Muscle layer of colon (tissue), 2 donors: Measurements from ENCODE around the gene SLC19A2.

Experiments
- H3K27ac ChIP-seq: one replicate; pipeline ENCODE4 v1.7.0; 2013; ENCODE audit warnings: low read depth, mild to moderate bottlenecking, low read length, moderate library complexity
- H3K27me3 ChIP-seq, 2 donors: one replicate each; pipeline ENCODE4 v1.7.0; 2013; ENCODE audit warnings: low read length in 2 of 2, mild to moderate bottlenecking in 2 of 2; ENCODE audit not compliant: insufficient read depth in 2 of 2, control insufficient read depth in 1 of 2
- H3K36me3 ChIP-seq: one replicate; pipeline ENCODE4 v1.7.0; 2013; ENCODE audit warnings: mild to moderate bottlenecking, low read length; ENCODE audit not compliant: insufficient read depth
- H3K4me1 ChIP-seq: one replicate; pipeline ENCODE4 v1.7.0; 2013; ENCODE audit warnings: mild to moderate bottlenecking, low read length; ENCODE audit not compliant: insufficient read depth
- H3K4me3 ChIP-seq, 2 donors: one replicate each; pipeline ENCODE4 v1.7.0; 2013; ENCODE audit warnings: low read length in 2 of 2, low read depth in 1 of 2, mild to moderate bottlenecking in 1 of 2, moderate library complexity in 1 of 2
- H3K9ac ChIP-seq: one replicate; pipeline ENCODE4 v1.7.0; 2013; ENCODE audit warnings: low read length
- H3K9me3 ChIP-seq: one replicate; pipeline ENCODE4 v1.7.0; 2013; ENCODE audit warnings: mild to moderate bottlenecking, low read length
- donor health status: abdominal sarcoma.
- donor health status: Adenocarcinoma of cecum.

The SLC19A2 gene

DNA sequence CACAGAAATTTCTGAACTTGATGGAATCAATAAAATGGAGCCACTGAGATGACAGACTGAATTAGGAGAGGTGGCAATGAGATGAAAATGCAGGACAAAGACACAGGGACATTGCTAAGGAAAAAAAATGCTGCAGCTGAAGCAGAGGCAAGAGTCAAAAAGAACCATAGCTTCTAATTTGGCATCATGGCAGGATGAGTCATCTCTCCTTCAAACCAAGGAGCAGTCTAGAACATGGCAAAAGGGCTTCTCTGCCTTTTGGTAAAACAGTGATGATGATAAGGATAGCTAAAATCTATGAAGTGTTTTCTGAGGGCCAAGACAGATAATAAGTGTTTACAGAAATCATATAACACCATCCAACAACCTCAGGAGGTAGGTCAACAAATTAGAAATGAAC is 16.8 kb downstream of the SLC19A2 start:
- no peaks in the 10 kb centered on the region for H3K27me3 ChIP-seq
- no peak overlapping the region for H3K4me3 ChIP-seq
- H3K9me3 ChIP-seq, result no peaks in the 10 kb centered on the region
- no peak overlapping the region for H3K27ac ChIP-seq
- no peaks in the 10 kb centered on the region for H3K4me1 ChIP-seq
- H3K9ac ChIP-seq, result no peak overlapping the region
- no peaks in the 10 kb centered on the region for H3K36me3 ChIP-seq

DNA sequence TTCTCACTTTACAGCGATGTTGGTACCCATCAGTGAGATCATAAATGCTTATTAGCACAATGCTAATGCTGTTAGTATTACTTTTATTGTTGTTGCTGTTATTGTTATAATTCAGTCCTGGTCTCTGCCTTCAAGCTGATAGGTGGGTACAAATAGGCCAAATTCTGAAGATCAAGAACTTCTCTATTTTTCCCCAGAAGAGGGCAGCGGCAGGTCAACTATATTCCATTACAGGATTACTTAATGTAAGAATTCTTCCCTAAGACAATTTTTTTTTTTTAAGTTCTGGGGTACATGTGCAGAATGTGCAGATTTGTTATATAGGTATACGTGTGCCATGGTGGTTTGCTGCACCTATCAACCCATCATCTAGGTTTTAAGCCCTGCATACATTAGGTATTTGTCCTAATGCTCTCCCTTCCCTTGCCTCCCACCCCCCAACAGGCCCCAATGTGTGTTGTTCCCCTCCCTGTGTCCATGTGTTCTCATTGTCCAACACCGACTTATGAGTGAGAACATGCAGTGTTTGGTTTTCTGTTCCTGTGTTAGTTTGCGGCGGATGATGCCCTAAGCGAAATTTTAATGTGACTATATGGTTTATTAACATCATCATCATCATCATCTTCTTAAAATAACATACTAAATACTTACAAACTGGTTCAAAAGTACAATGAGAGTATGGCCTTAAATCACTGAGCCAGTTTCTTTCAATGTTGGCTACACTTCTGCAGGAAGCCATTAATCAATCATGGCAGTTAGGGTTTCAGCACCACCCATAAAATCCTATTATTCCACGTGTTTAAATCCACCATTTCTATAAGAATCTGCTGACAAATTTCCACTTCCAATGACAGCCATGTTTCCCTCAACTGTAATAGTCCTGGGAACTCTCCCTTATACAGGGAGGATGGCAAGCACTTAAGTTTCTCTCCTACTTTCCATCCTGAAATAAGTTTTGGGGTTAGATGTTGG is 19.2 kb downstream of the SLC19A2 start:
- Histone ChIP-seq H3K36me3 (no peaks in the 10 kb centered on the region), H3K9ac (no peak overlapping the region), H3K27ac (no peak overlapping the region), H3K9me3 (no peaks in the 10 kb centered on the region), H3K4me3 (no peak overlapping the region), H3K27me3 (no peaks in the 10 kb centered on the region), H3K4me1 (no peaks in the 10 kb centered on the region)

DNA sequence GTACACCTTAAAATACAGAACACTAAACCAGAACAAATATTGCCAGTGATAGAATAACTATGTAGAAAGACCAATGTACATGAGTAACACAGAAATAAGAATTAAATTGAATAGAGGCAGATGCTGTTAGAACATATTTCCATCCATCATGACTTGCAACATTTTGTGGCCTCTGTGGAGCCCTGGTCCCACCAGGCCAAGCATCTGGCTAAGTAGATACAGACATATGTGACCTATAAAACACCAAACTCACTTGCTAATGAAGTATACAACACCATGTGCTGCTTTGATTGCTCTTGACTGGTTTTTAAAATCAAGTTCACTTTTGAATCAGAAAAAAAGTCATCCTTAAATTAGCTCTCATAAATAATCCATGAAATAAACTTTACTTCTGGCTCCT is 20.5 kb downstream of the SLC19A2 start:
- H3K4me1 ChIP-seq, result peaks cover 6% of the 10 kb centered on the region
- H3K9ac ChIP-seq, result no peak overlapping the region
- no peaks in the 10 kb centered on the region for H3K9me3 ChIP-seq
- H3K27me3 ChIP-seq, result peaks cover 0 to 4% of the 10 kb centered on the region in 2 donors
- no peak overlapping the region for H3K4me3 ChIP-seq
- no peaks in the 10 kb centered on the region for H3K36me3 ChIP-seq
- H3K27ac ChIP-seq, result no peak overlapping the region

DNA sequence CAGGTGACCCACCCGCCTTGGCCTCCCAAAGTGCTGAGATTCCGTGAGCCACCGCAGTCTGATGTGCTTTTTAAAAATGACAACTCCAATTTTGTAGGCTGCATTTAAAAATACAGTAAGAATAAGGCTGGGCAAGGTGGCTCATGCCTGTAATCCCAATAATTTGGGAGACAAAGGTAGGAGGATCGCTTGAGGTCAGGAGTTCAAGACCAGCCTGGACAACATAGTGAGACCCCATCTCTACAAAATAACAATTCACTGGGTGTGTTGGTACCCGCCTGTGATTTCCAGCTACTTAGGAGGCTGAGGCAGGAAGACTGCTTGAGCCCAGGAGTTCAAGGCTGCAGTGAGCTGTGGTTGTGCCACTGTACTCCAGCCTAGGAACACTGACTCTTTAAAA is 23.4 kb downstream of the SLC19A2 start:
- Histone ChIP-seq H3K4me1 (peaks cover 9% of the 10 kb centered on the region), H3K27ac (no peak overlapping the region), H3K9ac (no peak overlapping the region), H3K36me3 (no peaks in the 10 kb centered on the region), H3K4me3 (no peak overlapping the region), H3K9me3 (no peaks in the 10 kb centered on the region), H3K27me3 (peaks cover 0 to 8% of the 10 kb centered on the region in 2 donors)

DNA sequence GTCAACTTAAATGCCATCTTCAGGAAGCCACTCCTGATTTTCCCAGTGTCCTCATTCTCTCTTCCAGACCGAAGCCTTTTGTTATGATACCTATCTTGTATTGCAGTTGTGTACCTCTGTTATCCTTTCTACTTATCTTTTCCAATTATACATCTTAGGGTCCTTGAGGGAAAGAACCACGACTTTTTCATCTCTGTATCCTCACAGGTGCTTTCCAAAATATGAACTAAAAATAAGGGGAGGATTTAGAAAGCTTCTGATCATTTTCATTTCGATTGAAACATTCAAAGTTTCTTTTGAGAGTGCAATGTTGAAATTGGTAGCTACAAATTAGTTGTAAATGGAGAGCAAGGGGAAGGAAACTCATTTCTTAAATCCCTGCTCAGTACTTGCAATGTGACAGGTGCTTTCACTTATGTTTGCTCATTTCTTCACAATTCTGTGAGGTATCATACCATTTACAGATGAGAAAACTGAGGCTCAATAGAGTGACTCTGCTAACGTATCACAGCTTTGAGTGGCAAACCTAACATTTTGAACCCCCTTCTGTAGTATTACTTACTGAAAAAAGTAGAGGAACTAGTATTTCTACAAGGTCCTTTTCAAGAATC is 24.2 kb downstream of the SLC19A2 start:
- Histone ChIP-seq H3K9me3 (no peaks in the 10 kb centered on the region), H3K27me3 (peaks cover 0 to 8% of the 10 kb centered on the region in 2 donors), H3K36me3 (no peaks in the 10 kb centered on the region), H3K4me3 (no peak overlapping the region), H3K27ac (no peak overlapping the region), H3K4me1 (peaks cover 9% of the 10 kb centered on the region), H3K9ac (no peak overlapping the region)

DNA sequence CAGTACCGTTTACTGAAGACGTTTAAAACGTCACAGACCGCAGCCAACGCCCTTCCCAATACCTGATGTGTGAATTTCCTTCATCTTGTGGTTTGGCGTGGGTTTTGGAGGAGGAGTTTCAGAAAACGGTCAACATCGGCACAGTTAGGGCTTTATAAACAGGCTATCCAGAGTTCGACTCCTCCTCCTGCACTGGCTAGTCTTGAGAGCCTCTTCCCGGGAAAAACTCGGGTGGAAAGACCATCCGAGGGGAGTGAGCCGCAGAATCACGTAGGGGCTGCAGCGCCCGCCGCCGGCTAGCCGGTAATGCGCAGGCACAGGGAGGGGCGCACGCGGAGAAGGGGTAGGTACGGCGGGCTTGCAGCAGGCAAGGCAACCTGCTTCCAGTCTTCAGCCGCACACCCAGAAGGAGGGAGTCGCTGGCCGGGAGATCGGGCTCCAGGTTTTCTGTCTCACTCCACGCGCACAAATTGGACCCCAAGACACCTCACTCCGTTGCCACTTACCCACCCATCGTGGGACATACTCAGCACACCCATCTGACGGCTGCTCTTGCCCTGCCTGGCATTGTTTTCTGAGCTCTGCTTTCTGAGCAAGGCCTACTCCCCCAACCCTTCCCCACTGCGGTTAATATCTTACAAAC is 25.4 kb downstream of the SLC19A2 start:
- Histone ChIP-seq H3K4me3 (peak overlapping the region in 1 of 2 donors; percentile 60), H3K9me3 (no peaks in the 10 kb centered on the region), H3K27me3 (peaks cover 0 to 8% of the 10 kb centered on the region in 2 donors), H3K4me1 (peaks cover 9% of the 10 kb centered on the region), H3K27ac (no peak overlapping the region), H3K9ac (no peak overlapping the region), H3K36me3 (no peaks in the 10 kb centered on the region)

DNA sequence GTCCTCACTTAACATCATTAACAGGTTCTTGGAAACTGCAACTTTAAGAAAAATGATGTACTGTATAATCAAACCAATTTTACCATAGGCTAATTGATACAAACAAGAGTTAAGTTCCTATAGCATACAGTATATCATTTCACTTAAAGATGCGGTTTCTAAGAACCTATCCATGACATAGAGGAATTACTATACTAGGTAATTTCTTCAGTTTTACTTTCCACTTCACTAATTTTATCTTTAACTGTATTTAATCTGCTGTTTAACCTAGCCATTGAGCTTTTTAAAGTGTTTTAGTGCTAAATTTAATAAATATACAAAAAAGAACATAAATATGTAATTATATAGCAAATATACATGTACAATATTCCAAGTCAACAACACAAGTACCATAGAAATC is 28.3 kb downstream of the SLC19A2 start:
- Histone ChIP-seq H3K27ac (no peak overlapping the region), H3K36me3 (no peaks in the 10 kb centered on the region), H3K9ac (no peak overlapping the region), H3K27me3 (peaks cover 0 to 8% of the 10 kb centered on the region in 2 donors), H3K4me3 (no peak overlapping the region), H3K4me1 (peaks cover 9% of the 10 kb centered on the region), H3K9me3 (no peaks in the 10 kb centered on the region)

DNA sequence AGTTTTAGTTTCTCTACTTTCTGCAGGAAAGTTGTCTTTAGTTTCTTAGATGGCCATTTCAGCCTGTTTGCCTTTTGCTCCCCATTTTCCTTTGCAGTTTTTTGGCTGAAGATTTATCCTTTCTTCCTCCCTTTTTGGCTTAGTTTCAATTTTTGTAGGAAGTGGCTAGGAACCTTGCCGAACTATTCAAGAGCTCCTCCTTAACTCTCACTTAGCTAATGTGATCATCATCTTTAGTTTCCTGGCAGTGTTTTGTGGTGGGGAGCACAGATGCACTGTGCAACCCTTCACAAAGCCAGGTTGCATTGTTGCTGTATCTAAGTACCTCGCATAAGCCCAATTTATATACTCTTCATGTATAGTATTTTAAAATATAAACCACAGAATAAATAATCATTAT is 29.7 kb downstream of the SLC19A2 start:
- Histone ChIP-seq H3K27ac (no peak overlapping the region), H3K9me3 (no peaks in the 10 kb centered on the region), H3K4me1 (peaks cover 9% of the 10 kb centered on the region), H3K9ac (no peak overlapping the region), H3K36me3 (no peaks in the 10 kb centered on the region), H3K27me3 (peaks cover 0 to 8% of the 10 kb centered on the region in 2 donors), H3K4me3 (no peak overlapping the region)

DNA sequence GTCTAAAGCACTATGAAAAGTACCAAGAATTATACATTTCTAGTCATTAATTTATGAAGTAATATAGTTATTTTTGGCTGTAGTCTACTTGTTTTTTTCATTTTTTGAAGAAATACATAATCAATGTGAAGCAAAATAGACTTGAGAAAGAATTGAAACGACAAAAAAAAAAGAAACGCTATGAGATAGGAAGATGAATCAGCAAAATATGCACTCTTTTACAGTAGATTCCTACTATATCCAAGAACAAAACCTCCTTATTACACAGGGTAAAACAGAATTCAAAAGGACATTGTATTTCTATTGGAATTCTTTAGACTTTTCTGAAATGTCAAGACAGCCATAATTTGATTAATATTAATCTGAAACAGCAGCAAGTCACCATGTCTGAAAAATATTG is 32.8 kb downstream of the SLC19A2 start:
- H3K9me3 ChIP-seq, result no peaks in the 10 kb centered on the region
- no peak overlapping the region for H3K27ac ChIP-seq
- no peak overlapping the region for H3K9ac ChIP-seq
- H3K27me3 ChIP-seq, result no peaks in the 10 kb centered on the region
- H3K4me1 ChIP-seq, result no peaks in the 10 kb centered on the region
- H3K36me3 ChIP-seq, result no peaks in the 10 kb centered on the region
- no peak overlapping the region for H3K4me3 ChIP-seq

DNA sequence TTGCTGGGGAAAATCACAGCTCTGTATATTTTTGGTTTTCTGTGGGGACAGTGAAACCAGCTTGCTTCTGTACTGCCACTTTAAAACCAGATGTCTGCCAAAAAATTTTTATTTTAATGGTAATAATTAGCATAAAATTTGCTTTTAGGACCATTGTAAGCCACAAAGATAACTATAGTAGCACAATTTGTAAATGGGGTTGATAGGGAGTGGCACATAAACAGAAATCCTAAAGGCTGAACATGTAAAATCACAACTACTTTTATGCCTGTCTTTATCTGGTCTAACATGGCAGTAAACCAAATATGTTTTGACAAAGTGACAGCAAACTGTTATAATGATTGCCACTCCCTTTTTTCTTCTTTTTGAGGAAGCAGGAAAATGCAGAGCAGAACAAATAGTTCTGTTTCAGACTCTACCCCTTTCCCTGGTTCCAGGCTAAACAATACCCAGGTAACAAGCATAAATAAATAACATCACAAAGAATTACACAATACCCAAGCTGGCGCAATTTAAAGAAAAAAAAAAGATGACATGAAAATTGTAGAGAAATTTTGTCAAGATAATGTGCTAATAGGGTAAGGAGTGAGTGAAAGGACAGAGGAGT is 34.4 kb downstream of the SLC19A2 start:
- no peaks in the 10 kb centered on the region for H3K4me1 ChIP-seq
- H3K9me3 ChIP-seq, result no peaks in the 10 kb centered on the region
- H3K27ac ChIP-seq, result no peak overlapping the region
- H3K36me3 ChIP-seq, result no peaks in the 10 kb centered on the region
- H3K4me3 ChIP-seq, result no peak overlapping the region
- H3K27me3 ChIP-seq, result no peaks in the 10 kb centered on the region
- H3K9ac ChIP-seq, result no peak overlapping the region

DNA sequence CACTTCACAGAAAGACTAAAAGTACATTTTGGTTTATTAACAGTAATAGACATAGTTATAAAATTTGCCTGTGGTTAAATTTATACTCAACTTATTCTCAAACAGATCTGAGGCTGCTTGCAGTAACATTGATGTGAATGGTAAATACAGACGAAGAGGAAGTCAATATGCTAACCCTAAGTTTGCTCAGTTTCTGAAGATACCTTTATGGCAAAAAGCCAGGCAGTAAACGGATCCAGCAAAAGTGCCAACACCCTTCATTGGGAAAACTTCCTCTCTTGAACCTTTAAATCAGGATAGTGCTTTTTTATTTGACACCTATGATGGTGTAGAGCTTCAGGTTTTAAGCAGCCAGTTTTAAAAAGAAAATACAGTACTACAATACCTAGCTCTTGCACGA is 41.8 kb downstream of the SLC19A2 start:
- no peaks in the 10 kb centered on the region for H3K36me3 ChIP-seq
- no peak overlapping the region for H3K9ac ChIP-seq
- H3K9me3 ChIP-seq, result no peaks in the 10 kb centered on the region
- no peak overlapping the region for H3K4me3 ChIP-seq
- no peaks in the 10 kb centered on the region for H3K27me3 ChIP-seq
- no peak overlapping the region for H3K27ac ChIP-seq
- no peaks in the 10 kb centered on the region for H3K4me1 ChIP-seq
